Panc1 (cell line): ENCODE results near the gene CCNJL. TPM values are rescaled to one million over a fixed set of nuclear protein-coding genes. Genes with fewer than 3 reads are reported as not detected.

Experiments used
- ATAC-seq: fragments of 200-7000 bp; cut with Tn5 transposase; 2 replicates; pipeline ENCODE4 v1.9.1; 2020; ENCODE audit warnings: mild to moderate bottlenecking, moderate library complexity
- BruUV-seq: library from RNA; stranded (reverse); fragments of 400-500 nt; replicated peaks from 2 replicates; lab custom pipeline; 2021; lab: Mats Ljungman, UMichigan
- CTCF ChIA-PET: fragments of 300-600 bp; sonication (Branson Sonifier 250); formaldehyde crosslinking; loops from one replicate; lab custom pipeline; 2022; ENCODE audit warnings: antibody characterized with exemption; lab: Charles Lee
- POLR2A ChIA-PET: fragments of 300-600 bp; sonication (Branson Sonifier 250); formaldehyde crosslinking; loops from one replicate; lab custom pipeline; 2022; ENCODE audit warnings: antibody characterized with exemption; lab: Charles Lee
- DNase-seq: peaks from one replicate; pipeline ENCODE4 v3.0.0-alpha.2; 2010; ENCODE audit warnings: low read depth, low spot score
- H3K27ac ChIP-seq: 2 replicates; pipeline ENCODE4 v1.5.1; 2011; ENCODE audit warnings: mild to moderate bottlenecking, low read length, inconsistent platforms
- H3K27me3 ChIP-seq: fragments of 200-500 bp; sonication (Bioruptor generic); 2 replicates; pipeline ENCODE4 v1.6.0; 2014; ENCODE audit warnings: low read length, inconsistent platforms; ENCODE audit not compliant: control insufficient read depth, insufficient read depth
- H3K36me3 ChIP-seq: fragments of 200-500 bp; sonication (Bioruptor generic); 2 replicates; pipeline ENCODE4 v1.5.1; 2014; ENCODE audit warnings: inconsistent platforms, mild to moderate bottlenecking, low read length, moderate library complexity; ENCODE audit not compliant: control insufficient read depth, insufficient read depth
- H3K4me1 ChIP-seq: 2 replicates; pipeline ENCODE4 v1.5.1; 2011; ENCODE audit warnings: inconsistent platforms, mild to moderate bottlenecking, low read length, moderate library complexity; ENCODE audit not compliant: control insufficient read depth, insufficient read depth
- H3K4me3 ChIP-seq, 2 experiments: 2 replicates each; pipeline ENCODE4 v1.5.1; 2011 to 2012; ENCODE audit warnings: low read depth in 2 of 2, low read length in 2 of 2, mild to moderate bottlenecking in 2 of 2, inconsistent platforms in 1 of 2, moderate library complexity in 1 of 2
- H3K9me3 ChIP-seq: fragments of 200-500 bp; sonication (Bioruptor generic); 2 replicates; pipeline ENCODE4 v1.5.1; 2014; ENCODE audit warnings: low read depth, mild to moderate bottlenecking, inconsistent platforms, low read length, moderate library complexity; ENCODE audit not compliant: control insufficient read depth, insufficient read depth
- CTCF ChIP-seq: fragments of 450-650 bp; IDR thresholded peaks from 2 replicates; pipeline ENCODE4 v1.5.1; 2017; ENCODE audit warnings: mild to moderate bottlenecking
- POLR2AphosphoS5 ChIP-seq: IDR thresholded peaks from 2 replicates; pipeline ENCODE4 v1.6.1; 2012; ENCODE audit warnings: mild to moderate bottlenecking, low read depth, low read length, moderate library complexity
- REST ChIP-seq, 2 experiments: IDR thresholded peaks; 2 replicates each; pipeline ENCODE4 v1.6.1; 2011 to 2012; ENCODE audit warnings: low read depth in 2 of 2, control low read depth in 1 of 2, low read length in 1 of 2, mild to moderate bottlenecking in 1 of 2, moderate library complexity in 1 of 2; ENCODE audit not compliant: insufficient read depth in 1 of 2
- SIN3A ChIP-seq: IDR thresholded peaks from 2 replicates; pipeline ENCODE4 v1.6.1; 2012; ENCODE audit warnings: low read depth, mild to moderate bottlenecking, low read length, moderate library complexity, borderline replicate concordance; ENCODE audit not compliant: insufficient read depth
- TCF7L2 ChIP-seq: IDR thresholded peaks from 2 replicates; pipeline ENCODE4 v1.6.1; 2011; ENCODE audit warnings: mild to moderate bottlenecking, low read depth, low read length, inconsistent platforms
- in situ Hi-C: cut with HindIII; loops from 2 replicates; pipeline ENCODE4 v1.10.0; 2016; ENCODE audit warnings: low sequenced_read_pairs, low pct_unique_long_range_greater_than_20kb
- intact Hi-C: fragments of 100-400 bp; cut with micrococcal nuclease; formaldehyde crosslinking; loops from one replicate; pipeline ENCODE4 v1.10.0; 2022; ENCODE audit not compliant: unreplicated experiment
- total RNA-seq: library from RNA; stranded (reverse); gene quantifications from one replicate; pipeline ENCODE4 v1.2.1, GENCODE V29; 2021; ENCODE audit not compliant: unreplicated experiment

CCNJL gene
- total RNA-seq, 1 experiment from 2014 or later = 35.0 TPM

- Histone ChIP-seq H3K4me3 (no peak overlapping the region), H3K36me3 (no peaks in the 10 kb centered on the region), H3K4me1 (no peaks in the 10 kb centered on the region), H3K27ac (no peak overlapping the region), H3K9me3 (no peaks in the 10 kb centered on the region), H3K27me3 (no peaks in the 10 kb centered on the region)
- ChIA-PET CTCF (no interaction called here), POLR2A (no interaction called here)
- DNase-seq = no peak
- no TSS peak for BruUV-seq
- intact Hi-C loops (no loop called here), in situ Hi-C loops (loop anchor here (10.0 kb wide), 1 partner anchor 174 kb away; no protein-coding TSS in a partner anchor)
- no peak for TF ChIP-seq CTCF
- no peak for TF ChIP-seq TCF7L2
- no peak for TF ChIP-seq POLR2AphosphoS5
- TF ChIP-seq REST (IDR thresholded peaks at IDR 0.05; ENCODE audit: insufficient read depth in 1 of 2, low read depth in 2 of 2, low read length in 1 of 2) = no peak
- no peak for TF ChIP-seq SIN3A
- ATAC-seq = no peak
Observed at GRCh38 chr5:160359242-160359641, 46.9 kb upstream of the CCNJL start.

GRCh38 chr5:160357861-160358411 lies 45.6 kb upstream of the CCNJL start:
- ATAC-seq = peak; percentile 44; the same call in 1 of the 2 replicates
- H3K9me3 ChIP-seq = no peaks in the 10 kb centered on the region
- no peaks in the 10 kb centered on the region for H3K4me1 ChIP-seq
- ChIA-PET POLR2A (no interaction called here), CTCF (no interaction called here)
- H3K27ac ChIP-seq = no peak overlapping the region
- intact Hi-C loops (no loop called here), in situ Hi-C loops (loop anchor here (10.0 kb wide), 1 partner anchor 173 kb away; no protein-coding TSS in a partner anchor)
- no peak for DNase-seq
- no peak for TF ChIP-seq SIN3A
- TF ChIP-seq REST (IDR thresholded peaks at IDR 0.05; ENCODE audit: insufficient read depth in 1 of 2, low read depth in 2 of 2, low read length in 1 of 2) = no peak
- no peak for TF ChIP-seq POLR2AphosphoS5
- TF ChIP-seq CTCF = no peak
- TF ChIP-seq TCF7L2 = no peak
- no peaks in the 10 kb centered on the region for H3K27me3 ChIP-seq
- no peak overlapping the region for H3K4me3 ChIP-seq
- no TSS peak for BruUV-seq
- H3K36me3 ChIP-seq = no peaks in the 10 kb centered on the region
